Prostate gland (tissue), 2 donors: ENCODE measurements around the gene SCAPER. TPM values are rescaled to one million over a fixed set of nuclear protein-coding genes. Genes with fewer than 3 reads are reported as not detected.

ENCODE experiments used
- DNase-seq: peaks from one replicate; pipeline ENCODE4 v3.0.0-alpha.2; 2019; ENCODE audit warnings: low spot score
- H3K27ac ChIP-seq, 2 donors: fragments of 200-600 bp; sonication (generic); 2 replicates each; pipeline ENCODE4 v1.5.1; 2017 to 2019
- H3K27me3 ChIP-seq: fragments of 200-600 bp; sonication (generic); replicated peaks from 2 replicates; pipeline ENCODE4 v1.5.1; 2019; ENCODE audit not compliant: insufficient read depth
- H3K36me3 ChIP-seq, 2 donors: fragments of 200-600 bp; sonication (generic); 1 replicate in 1 of 2; 2 replicates in 1 of 2; pipeline versions ENCODE4 v1.5.1 to v1.8.1; 2017 to 2019
- H3K4me1 ChIP-seq: fragments of 200-600 bp; sonication (generic); replicated peaks from 2 replicates; pipeline ENCODE4 v1.5.1; 2019
- H3K4me3 ChIP-seq, 2 donors: fragments of 200-600 bp; sonication (generic); 2 replicates each; pipeline ENCODE4 v1.5.1; 2017 to 2019
- H3K9me3 ChIP-seq: fragments of 200-600 bp; sonication (generic); 2 replicates; pipeline ENCODE4 v1.5.1; 2017
- CTCF ChIP-seq, 4 experiments: fragments of 200-600 bp in 2 of 4; fragments of 450-650 bp in 2 of 4; sonication (generic) in 2 of 4; IDR thresholded peaks; 1 replicate in 3 of 4; 2 replicates in 1 of 4; pipeline ENCODE4 v1.5.1; 2016 to 2019; ENCODE audit warnings: antibody characterized with exemption in 4 of 4, mild to moderate bottlenecking in 2 of 4, moderate library complexity in 2 of 4
- POLR2A ChIP-seq: fragments of 450-650 bp; IDR thresholded peaks from one replicate; pipeline ENCODE4 v1.6.1; 2016; ENCODE audit warnings: antibody characterized with exemption, mild to moderate bottlenecking
- POLR2AphosphoS5 ChIP-seq: sonication (generic); formaldehyde crosslinking; IDR thresholded peaks from one replicate; pipeline ENCODE4 v1.6.1; 2017; ENCODE audit warnings: antibody characterized with exemption
- WGBS: methylation state at CpG from one replicate; pipeline ENCODE4 v1.1.5; 2018; 5-methylcytosine and 5-hydroxymethylcytosine counted together
- intact Hi-C: fragments of 100-400 bp; cut with DNase I; formaldehyde crosslinking; loops from one replicate; pipeline ENCODE4 v1.14.2; 2022
- total RNA-seq, 2 donors: library from RNA; depleted of rRNA; stranded (reverse); fragments of >200 nt; gene quantifications; one replicate each; pipeline ENCODE4 v1.1.0, GENCODE V29; 2016

SCAPER gene
- total RNA-seq, 2 donors from 2014 or later = 19.1 to 38.9 TPM

- no peaks in the 10 kb centered on the region for H3K9me3 ChIP-seq
- H3K4me3 ChIP-seq = no peak overlapping the region
- no peak for DNase-seq
- H3K27ac ChIP-seq = no peak overlapping the region
- 79% methylated on average over 4 of the region's 4 CpGs for WGBS
- no peaks in the 10 kb centered on the region for H3K36me3 ChIP-seq
- no peaks in the 10 kb centered on the region for H3K27me3 ChIP-seq
- no peaks in the 10 kb centered on the region for H3K4me1 ChIP-seq
- no peak for TF ChIP-seq CTCF (IDR thresholded peaks at IDR 0.05)
- no peak for TF ChIP-seq POLR2A
- TF ChIP-seq POLR2AphosphoS5 = no peak
- intact Hi-C loops = no loop called here
Measured at GRCh38 chr15:76669521-76670207, 235.5 kb downstream of the SCAPER start.

GRCh38 chr15:76668900-76669299 lies 236.2 kb downstream of the SCAPER start:
- no peak overlapping the region for H3K4me3 ChIP-seq
- H3K27me3 ChIP-seq = no peaks in the 10 kb centered on the region
- DNase-seq = no peak
- H3K36me3 ChIP-seq = no peaks in the 10 kb centered on the region
- H3K9me3 ChIP-seq = no peaks in the 10 kb centered on the region
- H3K27ac ChIP-seq = no peak overlapping the region
- H3K4me1 ChIP-seq = no peaks in the 10 kb centered on the region
- WGBS = 95% methylated on average over 2 of the region's 2 CpGs
- no peak for TF ChIP-seq CTCF (IDR thresholded peaks at IDR 0.05)
- no peak for TF ChIP-seq POLR2AphosphoS5
- TF ChIP-seq POLR2A = no peak
- intact Hi-C loops = no loop called here

- no peak for TF ChIP-seq POLR2A
- no peak for TF ChIP-seq POLR2AphosphoS5
- TF ChIP-seq CTCF (IDR thresholded peaks at IDR 0.05) = no peak
- no peaks in the 10 kb centered on the region for H3K4me1 ChIP-seq
- no peak for DNase-seq
Measured at GRCh38 chr15:76667943-76668715, 237.0 kb downstream of the SCAPER start.

GRCh38 chr15:76664895-76665294 lies 240.2 kb downstream of the SCAPER start:
- intact Hi-C loops = no loop called here
- Histone ChIP-seq H3K27ac (no peak overlapping the region), H3K4me3 (no peak overlapping the region)

More at GRCh38 chr15:76667943-76668715, 237.0 kb downstream of the SCAPER start:
- H3K9me3 ChIP-seq = no peaks in the 10 kb centered on the region
- 97% methylated on average over 4 of the region's 4 CpGs for WGBS
- H3K4me3 ChIP-seq = no peak overlapping the region
- no peaks in the 10 kb centered on the region for H3K36me3 ChIP-seq
- H3K27ac ChIP-seq = no peak overlapping the region
- H3K27me3 ChIP-seq = no peaks in the 10 kb centered on the region
- intact Hi-C loops = no loop called here

More at GRCh38 chr15:76664895-76665294, 240.2 kb downstream of the SCAPER start:
- no peak for DNase-seq
- no peaks in the 10 kb centered on the region for H3K9me3 ChIP-seq
- 86% methylated on average over 5 of the region's 5 CpGs for WGBS
- H3K27me3 ChIP-seq = no peaks in the 10 kb centered on the region
- TF ChIP-seq POLR2A (no peak), POLR2AphosphoS5 (no peak), CTCF (IDR thresholded peaks at IDR 0.05) (no peak)
- H3K36me3 ChIP-seq = no peaks in the 10 kb centered on the region
- no peaks in the 10 kb centered on the region for H3K4me1 ChIP-seq
